OCI-LY7 (cell line): ENCODE results near the gene CHRNA4.

Experiments used
- EZH2phosphoT487 ChIP-seq: fragments of 200-600 bp; sonication (generic); IDR thresholded peaks from 2 replicates; pipeline ENCODE4 v1.6.1; 2018; ENCODE audit warnings: low read depth, borderline replicate concordance, mild to moderate bottlenecking, mixed run types, antibody characterized with exemption, low read length, moderate library complexity, mixed read lengths
- TF ChIP-seq, protein P1 (sequence below): fragments of 200-600 bp; sonication (generic); conservative IDR thresholded peaks from 2 replicates; pipeline ENCODE4 v1.5.1; 2014; ENCODE audit warnings: mild to moderate bottlenecking, antibody characterized with exemption, low read length, moderate library complexity, mixed read lengths

DNA sequence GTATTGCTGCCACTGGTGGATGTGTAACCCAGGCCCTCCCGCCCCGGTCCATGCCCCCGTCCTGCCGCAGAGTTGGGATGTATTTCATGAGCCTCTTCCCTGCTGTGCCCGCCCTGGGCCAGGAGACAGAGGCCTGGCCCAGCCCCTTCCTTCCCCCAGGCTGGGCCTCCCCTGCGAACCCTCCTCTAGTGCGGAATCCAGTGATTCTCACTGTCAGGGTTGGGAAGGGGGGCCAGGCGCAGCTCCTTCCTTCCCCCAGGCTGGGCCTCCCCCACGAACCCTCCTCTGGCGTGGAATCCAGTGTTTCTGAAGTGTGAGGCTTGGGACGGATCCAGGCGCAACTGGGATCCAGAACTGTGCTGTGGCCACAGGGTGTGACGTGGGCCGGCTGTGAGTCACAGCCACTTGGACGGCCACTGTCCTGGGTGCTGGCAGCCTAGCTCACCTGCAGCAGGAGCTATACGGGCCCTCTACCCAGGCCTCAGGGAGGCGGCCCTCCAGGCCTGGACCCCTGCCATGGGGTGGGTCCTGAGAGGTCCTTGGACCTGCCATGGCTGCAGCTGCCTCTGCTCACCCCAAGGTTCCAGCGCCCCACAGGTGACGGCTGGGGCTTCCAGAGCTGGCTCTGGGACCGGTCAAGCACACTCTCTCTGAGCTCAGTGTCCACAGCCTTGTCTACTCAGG lies 39.9 kb downstream of the CHRNA4 start:
- TF ChIP-seq, protein P1, sequence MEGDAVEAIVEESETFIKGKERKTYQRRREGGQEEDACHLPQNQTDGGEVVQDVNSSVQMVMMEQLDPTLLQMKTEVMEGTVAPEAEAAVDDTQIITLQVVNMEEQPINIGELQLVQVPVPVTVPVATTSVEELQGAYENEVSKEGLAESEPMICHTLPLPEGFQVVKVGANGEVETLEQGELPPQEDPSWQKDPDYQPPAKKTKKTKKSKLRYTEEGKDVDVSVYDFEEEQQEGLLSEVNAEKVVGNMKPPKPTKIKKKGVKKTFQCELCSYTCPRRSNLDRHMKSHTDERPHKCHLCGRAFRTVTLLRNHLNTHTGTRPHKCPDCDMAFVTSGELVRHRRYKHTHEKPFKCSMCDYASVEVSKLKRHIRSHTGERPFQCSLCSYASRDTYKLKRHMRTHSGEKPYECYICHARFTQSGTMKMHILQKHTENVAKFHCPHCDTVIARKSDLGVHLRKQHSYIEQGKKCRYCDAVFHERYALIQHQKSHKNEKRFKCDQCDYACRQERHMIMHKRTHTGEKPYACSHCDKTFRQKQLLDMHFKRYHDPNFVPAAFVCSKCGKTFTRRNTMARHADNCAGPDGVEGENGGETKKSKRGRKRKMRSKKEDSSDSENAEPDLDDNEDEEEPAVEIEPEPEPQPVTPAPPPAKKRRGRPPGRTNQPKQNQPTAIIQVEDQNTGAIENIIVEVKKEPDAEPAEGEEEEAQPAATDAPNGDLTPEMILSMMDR, result no peak
- TF ChIP-seq EZH2phosphoT487, result no peak
